ENCODE results near the gene FAM156A.
"Not testable (repeated sequence)": the region's sequence is repeated elsewhere in the genome, so short reads cannot be mapped to it uniquely, and the experiment has no call there.

FAM156A gene

DNA sequence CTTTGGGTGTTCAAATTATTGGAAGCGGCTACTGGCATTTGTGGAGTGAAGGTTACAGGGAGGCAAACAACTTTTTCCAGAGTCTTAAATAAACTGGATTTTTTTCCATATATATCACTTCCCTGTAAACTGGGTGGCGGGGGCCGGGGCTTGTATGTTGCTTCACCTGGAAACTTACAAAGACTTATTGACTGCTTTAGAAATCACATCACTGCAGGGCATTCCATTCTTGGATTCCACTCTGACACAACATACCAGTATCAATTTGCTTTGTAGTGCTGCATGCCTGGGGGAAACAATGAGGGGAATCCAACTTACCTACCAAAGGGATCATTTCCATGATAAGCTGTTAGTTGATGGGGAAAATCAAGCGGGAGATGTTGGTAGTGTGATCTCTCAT lies 21.7 kb upstream of the FAM156A start:
- TF ChIP-seq, protein P1, sequence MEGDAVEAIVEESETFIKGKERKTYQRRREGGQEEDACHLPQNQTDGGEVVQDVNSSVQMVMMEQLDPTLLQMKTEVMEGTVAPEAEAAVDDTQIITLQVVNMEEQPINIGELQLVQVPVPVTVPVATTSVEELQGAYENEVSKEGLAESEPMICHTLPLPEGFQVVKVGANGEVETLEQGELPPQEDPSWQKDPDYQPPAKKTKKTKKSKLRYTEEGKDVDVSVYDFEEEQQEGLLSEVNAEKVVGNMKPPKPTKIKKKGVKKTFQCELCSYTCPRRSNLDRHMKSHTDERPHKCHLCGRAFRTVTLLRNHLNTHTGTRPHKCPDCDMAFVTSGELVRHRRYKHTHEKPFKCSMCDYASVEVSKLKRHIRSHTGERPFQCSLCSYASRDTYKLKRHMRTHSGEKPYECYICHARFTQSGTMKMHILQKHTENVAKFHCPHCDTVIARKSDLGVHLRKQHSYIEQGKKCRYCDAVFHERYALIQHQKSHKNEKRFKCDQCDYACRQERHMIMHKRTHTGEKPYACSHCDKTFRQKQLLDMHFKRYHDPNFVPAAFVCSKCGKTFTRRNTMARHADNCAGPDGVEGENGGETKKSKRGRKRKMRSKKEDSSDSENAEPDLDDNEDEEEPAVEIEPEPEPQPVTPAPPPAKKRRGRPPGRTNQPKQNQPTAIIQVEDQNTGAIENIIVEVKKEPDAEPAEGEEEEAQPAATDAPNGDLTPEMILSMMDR (conservative IDR thresholded peaks at IDR 0.05; ENCODE audit: low read length), result no peak
- H3K4me3 ChIP-seq (ENCODE audit: low read length), result no peak overlapping the region
- peak; percentile 18 for DNase-seq (ENCODE audit: low read depth)

DNA sequence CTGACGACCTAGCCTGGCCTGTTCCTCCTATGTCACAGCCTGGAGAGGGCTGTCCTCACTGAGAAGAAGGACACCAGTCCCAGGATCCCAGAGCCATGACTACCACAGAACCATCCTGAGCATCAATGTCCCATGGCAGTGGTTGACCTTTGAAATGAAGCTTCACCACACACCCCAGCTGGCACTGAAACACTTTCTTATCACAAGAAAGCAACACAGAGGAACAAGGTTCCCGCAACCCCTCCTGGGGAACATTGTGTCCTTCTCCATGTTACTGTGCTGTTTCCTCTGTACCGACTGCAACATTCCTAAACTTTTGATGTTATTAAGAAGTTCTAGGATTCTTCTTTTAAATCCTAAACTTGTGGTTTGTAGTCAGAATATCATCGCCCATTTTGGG lies 21.2 kb upstream of the FAM156A start:
- TF ChIP-seq, protein P1 (conservative IDR thresholded peaks at IDR 0.05; ENCODE audit: low read length), result no peak
- DNase-seq (ENCODE audit: low read depth), result no peak

DNA sequence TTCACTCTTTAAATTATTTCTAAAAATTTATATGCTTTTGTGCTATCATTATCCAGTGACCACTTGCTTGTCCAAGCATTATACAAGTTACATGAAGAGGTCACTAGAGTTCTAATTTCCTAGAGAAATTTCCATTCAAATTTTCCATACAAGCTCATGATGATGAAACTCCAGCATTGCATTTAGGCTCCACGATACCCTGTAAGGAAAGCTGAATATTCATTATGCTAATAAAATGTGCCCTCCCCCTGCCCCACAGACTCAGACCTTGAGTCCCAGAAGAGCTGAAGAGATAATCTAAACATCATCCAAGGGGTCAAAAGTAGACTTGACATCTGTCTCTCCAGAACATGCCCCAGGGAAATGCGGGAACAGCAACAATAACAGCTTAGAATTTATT lies 19.6 kb upstream of the FAM156A start:
- TF ChIP-seq, protein P1 (conservative IDR thresholded peaks at IDR 0.05; ENCODE audit: low read length), result no peak
- no peak for DNase-seq (ENCODE audit: low read depth)
- no peak overlapping the region for H3K4me3 ChIP-seq (ENCODE audit: low read length)

More for the DNA sequence above, 21.2 kb upstream of the FAM156A start:
- H3K4me3 ChIP-seq (ENCODE audit: low read length), result no peak overlapping the region

DNA sequence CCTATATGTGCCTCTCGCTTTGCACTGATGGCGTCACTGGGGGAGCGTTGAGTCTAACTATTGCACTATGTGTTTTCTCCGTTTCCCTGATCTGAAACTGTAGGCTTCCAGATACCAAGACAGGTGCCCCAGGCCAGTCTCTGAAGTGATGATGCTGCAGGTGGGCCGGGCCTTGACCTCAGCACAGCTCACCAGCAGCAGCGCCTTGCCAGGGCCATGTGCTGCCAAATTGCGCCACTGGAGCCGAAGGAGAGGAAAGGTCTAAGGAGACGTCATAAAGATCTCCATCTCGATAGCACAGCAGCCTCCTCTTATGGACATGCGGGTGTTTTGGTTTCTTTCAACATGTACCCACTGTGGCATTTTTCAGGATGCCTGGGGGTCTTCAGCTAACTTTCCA lies 17.3 kb upstream of the FAM156A start:
- DNase-seq (ENCODE audit: low read depth); H3K4me3 ChIP-seq (ENCODE audit: low read length): not testable (repeated sequence)

DNA sequence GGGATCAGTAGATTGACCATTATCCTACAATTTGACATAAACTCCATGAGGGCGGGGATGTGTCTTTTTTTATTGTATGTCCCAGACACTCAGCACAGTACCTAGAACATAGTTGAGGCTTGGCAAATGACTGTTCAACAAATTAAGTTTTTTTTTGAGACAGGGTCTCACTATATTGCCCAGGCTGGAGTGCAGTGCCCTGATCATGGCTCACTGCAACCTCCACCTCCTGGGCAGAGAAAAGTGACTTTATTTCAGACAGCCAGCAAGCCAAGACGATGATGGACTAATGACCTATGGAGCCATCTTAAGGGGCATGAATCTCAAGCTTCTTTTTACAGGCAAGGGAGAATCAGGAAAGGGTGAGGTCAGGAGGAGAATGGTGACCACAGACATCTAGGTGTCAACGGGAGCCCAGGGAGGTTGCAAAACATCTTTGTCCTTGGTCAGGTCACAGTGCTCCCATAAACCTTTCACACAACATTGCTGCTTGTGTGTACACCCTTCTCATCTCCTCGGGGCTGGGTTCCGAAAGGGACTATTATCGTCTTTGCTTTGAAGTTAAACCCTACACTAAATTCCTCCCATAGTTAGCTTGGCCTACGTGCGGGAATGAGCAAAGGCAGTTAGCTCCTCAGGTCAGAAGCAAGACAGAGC lies 16.1 kb upstream of the FAM156A start:
- not testable (repeated sequence) for H3K4me3 ChIP-seq (ENCODE audit: low read length)

DNA sequence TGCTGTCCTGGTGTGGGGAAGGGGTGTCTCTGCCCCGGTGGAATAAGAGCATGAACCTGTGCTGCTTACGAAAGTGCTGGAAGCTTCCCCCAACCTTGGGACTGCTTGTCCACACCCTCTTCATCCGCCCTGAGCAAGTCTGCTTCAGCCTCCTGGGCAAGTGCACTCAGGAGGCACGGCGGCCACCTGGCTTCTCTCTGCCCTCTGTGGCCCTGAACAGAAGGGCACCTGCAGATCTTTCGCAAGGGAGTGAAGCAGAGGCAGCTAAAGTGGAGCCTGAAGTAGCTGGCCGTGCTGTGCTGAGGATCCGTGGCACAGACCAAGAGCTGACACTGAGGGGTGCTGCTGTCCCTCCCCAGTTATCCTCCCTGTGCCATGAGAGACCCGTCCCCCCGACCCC lies 9.6 kb upstream of the FAM156A start:
- H3K4me3 ChIP-seq (ENCODE audit: low read length); DNase-seq (ENCODE audit: low read depth): not testable (repeated sequence)

More for the DNA sequence above, 16.1 kb upstream of the FAM156A start:
- DNase-seq (ENCODE audit: low read depth), result not testable (repeated sequence)

DNA sequence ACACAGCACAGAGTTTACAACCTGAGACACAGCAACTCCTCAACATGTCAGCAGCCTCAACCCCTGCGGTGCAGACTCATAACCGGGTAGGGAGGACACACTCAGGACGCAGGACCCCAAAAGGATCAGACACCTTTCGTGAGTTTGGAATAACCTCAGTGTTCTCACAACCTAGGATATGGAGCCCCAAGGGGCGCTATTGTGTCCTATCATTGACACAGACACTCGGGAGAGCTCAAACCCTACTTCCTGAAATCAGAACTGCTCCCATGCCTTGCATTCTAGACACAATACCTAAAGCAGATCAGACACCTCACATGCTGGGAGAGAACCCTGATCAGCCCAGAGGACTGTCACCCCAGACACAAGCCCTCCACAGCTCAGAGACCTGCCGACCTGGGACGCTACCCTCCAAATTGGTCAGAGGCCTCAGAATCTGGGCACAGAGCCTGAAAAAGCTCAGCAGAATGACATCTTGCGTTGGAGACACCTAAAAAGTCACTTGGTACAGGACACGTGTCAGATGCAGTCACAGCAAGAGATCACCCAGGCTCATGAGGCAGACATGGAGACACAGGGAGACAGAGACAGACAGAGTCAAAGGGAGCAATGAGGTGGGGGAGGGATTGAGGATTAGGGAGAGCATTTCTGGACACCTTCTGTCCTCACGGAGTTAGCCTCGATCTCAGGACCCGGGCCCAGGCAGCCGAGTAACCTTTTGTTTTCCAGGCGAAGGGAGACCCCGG lies 8.8 kb upstream of the FAM156A start:
- not testable (repeated sequence) for H3K4me3 ChIP-seq (ENCODE audit: low read length); DNase-seq (ENCODE audit: low read depth)

DNA sequence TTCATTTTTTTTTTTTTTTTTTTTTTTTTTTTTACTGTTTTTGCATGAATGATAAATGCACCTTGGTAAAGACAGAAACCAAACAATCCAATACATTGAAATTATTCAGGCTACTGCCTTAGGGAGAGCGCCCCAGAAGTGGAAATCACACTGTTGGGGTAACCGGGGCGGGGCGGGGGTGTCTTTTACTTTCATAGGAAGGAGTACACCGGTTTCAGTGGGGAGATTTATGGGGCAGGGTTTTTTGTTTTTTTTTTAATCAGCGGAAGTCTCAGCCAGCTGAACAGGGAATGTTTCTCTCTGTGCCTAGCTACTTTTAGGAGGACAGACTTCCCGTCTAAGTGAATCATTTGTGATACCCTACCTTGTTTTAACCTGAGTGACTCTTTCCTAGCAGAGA lies 643 bp upstream of the FAM156A start:
- H3K4me3 ChIP-seq (ENCODE audit: low read length); DNase-seq (ENCODE audit: low read depth): not testable (repeated sequence)

DNA sequence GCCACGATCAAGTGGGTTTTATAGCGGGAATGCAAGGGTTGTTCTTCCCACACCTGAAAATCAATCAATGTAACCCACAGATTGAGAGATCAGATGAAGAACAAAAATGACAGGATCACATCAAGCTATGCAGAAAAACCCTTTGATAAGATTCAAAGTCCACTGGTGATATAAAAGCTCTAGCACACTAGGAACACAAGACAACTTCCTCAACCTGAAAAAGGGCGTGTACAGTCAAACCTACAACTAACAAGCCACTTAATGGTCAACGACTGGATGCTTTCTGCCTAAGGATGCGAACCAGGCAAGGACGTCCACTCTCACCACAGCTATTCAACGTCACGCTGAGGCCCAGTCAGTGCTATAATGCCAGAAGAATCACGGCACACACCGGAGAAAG lies 8.4 kb downstream of the FAM156A start:
- not testable (repeated sequence) for H3K4me3 ChIP-seq (ENCODE audit: low read length); DNase-seq (ENCODE audit: low read depth)

DNA sequence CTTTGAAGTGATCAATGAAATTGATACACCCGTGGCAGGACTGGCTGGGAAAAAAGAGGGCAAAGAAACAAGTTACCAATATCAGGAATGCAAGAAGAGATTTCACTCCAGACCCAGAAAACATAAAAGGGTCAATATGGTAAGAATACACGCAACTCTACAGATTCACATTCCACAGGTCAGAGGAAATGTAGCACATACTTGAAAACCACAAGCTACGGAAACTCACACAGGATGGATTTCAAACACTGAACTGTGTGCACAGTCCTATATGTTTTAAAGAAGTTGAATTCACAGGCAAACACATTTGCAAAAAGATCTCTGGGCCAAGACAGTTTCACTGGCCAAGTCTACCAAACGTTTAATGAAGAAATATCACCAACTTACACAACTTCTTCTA lies 9.0 kb downstream of the FAM156A start:
- not testable (repeated sequence) for H3K4me3 ChIP-seq (ENCODE audit: low read length); DNase-seq (ENCODE audit: low read depth)

DNA sequence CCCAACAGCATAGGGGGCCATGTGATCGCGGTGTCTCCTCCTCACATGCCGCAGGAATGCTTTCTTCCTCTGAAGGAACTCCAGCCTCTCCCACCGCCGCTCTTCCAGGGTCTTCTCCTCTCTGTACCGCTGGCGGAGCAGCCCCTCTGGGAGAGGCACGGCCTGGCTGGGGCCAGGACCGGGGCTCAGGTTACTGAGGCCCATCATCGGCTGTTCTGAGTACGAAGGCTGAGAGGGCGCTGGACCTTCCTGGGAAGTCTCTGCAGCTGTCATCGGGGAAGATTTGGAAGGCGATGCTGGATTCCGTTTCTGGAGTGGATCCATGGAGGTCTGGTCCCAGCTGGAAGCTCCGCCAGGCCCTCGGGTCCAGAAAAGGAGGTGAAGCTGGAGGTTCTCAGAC lies 10.1 kb downstream of the FAM156A start:
- not testable (repeated sequence) for DNase-seq (ENCODE audit: low read depth)

DNA sequence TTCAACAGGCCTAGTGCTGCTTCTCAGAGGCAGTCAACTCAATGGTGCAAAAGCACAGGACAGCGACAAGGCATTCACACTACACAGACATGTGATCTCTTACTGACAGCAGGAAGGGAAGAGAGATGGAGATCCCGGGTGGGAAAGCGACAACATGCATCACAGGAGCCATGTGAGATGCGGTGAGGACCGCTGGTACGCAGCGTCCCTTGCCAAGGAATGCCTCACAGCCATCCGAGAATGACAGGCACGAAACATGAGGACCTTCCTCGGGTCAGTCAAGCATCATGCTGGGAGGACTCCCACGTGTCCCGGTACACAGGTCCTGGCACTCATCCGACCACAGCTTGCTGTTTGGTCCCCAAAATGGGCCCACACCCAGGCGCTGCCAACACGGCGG lies 10.8 kb downstream of the FAM156A start:
- not testable (repeated sequence) for DNase-seq (ENCODE audit: low read depth); H3K4me3 ChIP-seq (ENCODE audit: low read length)

More for the DNA sequence above, 10.1 kb downstream of the FAM156A start:
- H3K4me3 ChIP-seq (ENCODE audit: low read length), result not testable (repeated sequence)

DNA sequence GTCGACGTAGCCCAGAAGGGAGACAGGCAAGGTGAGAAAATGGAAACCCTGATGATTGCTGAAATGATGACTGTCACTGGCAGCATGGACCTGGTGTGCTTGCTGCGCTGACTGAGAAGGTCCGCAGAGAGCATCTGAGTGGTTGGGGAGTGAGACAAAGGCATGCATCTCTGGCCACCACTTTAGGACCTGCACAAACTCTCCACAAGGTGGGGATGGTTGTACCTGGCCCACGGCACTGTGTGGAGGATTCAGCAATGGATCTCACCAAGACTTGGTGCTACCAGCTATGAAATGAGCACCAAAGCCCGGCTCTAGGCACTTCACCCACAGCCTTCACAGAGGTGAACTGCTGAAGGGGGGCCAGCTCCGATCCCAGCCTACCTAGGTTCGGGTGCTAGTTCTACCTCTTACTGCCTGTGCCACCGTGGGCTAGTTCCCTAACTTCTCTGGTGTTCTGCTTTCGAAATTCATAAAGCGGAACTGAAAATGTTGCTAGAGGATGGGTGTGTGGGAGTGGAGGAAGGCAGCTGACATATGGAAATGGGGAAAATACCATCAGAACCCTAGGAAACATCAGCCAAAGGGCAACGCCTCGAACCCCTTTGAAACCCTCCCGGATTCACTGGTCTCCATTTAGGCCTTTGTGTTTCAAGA lies 12.4 kb downstream of the FAM156A start:
- DNase-seq (ENCODE audit: low read depth); H3K4me3 ChIP-seq (ENCODE audit: low read length): not testable (repeated sequence)

DNA sequence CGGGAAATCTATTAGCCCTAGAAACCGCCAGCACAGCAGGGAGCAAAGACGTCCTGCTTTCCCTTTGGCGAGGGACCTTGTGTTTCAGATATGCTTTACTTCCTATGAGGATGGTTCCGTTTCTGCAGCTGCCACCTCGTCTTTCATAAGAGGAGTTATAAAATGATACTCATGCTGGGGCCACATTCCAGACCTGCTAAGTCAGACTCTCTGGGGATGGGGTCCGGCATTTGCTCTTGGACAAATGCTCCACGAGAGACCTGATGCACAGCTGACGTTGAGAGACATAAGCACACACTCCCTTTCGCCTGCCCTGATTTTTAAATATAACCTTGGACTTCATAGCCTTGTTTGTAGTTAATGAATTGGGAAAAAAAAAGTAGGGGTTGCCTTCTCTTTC lies 16.6 kb downstream of the FAM156A start:
- not testable (repeated sequence) for H3K4me3 ChIP-seq (ENCODE audit: low read length); DNase-seq (ENCODE audit: low read depth)

DNA sequence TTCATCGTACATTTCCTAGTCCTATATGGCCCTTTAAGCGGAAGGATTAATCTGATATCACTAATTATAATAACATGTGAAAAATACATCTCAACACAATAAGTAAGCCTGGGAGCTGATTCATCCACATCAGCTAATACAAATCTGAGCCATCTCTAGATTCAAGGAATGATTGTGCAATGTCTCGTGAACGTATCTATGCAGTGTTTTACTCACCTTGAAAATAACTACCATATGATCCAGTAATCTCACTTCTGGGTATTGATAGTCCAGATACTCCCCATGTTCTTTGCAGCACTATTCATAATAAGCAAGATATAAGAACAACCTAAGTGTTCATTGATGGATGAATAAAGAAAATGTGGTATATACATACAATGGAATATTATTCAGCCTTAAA lies 17.6 kb downstream of the FAM156A start:
- DNase-seq (ENCODE audit: low read depth); H3K4me3 ChIP-seq (ENCODE audit: low read length): not testable (repeated sequence)

DNA sequence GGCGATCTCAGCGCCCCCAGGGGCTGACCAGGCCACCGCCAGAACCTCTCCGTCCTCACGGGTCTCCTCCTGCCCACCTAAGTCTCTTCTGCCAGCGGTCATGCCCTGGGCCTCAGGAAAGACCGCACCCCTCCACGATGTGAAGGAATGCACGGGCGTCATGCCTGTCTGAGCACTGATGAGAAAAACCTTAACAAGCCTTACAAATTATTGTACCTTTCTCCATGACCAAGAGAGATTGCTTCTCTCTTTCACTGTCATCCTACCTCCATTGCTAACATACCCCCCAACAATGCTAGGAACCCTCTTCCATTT lies 22.9 kb downstream of the FAM156A start:
- not testable (repeated sequence) for DNase-seq (ENCODE audit: low read depth)
- H3K4me3 ChIP-seq (ENCODE audit: low read length), result peak overlapping the region; percentile 76
